Measurements from ENCODE around the gene NRL. TPM values are rescaled to one million over a fixed set of nuclear protein-coding genes. Genes with fewer than 3 reads are reported as not detected.

NRL gene
- total RNA-seq, 1 experiment from 2014 or later: 1.4 TPM

- TF ChIP-seq SIN3A (IDR thresholded peaks at IDR 0.05; ENCODE audit: borderline replicate concordance, insufficient read depth, low read depth, low read length): no peak
- no peak for TF ChIP-seq POLR2AphosphoS5 (IDR thresholded peaks at IDR 0.05; ENCODE audit: low read depth, low read length)
- TF ChIP-seq CTCF (IDR thresholded peaks at IDR 0.05): no peak
- TF ChIP-seq REST (IDR thresholded peaks at IDR 0.05; ENCODE audit: insufficient read depth in 1 of 2, low read depth in 2 of 2, low read length in 1 of 2): no peak
- Histone ChIP-seq H3K4me1 (ENCODE audit: control insufficient read depth, insufficient read depth, low read length) (peaks cover 8% of the 10 kb centered on the region), H3K9me3 (ENCODE audit: control insufficient read depth, insufficient read depth, low read depth, low read length) (no peaks in the 10 kb centered on the region), H3K27me3 (ENCODE audit: control insufficient read depth, insufficient read depth, low read length) (no peaks in the 10 kb centered on the region), H3K27ac (ENCODE audit: low read length) (no peak overlapping the region), H3K36me3 (ENCODE audit: control insufficient read depth, insufficient read depth, low read length) (no peaks in the 10 kb centered on the region; the same call in 1 of the 2 replicates), H3K4me3 (ENCODE audit: low read depth in 2 of 2, low read length in 2 of 2) (no peak overlapping the region)
- ChIA-PET CTCF (no interaction called here), POLR2A (no interaction called here)
- no TSS peak for BruUV-seq (replicated peaks)
- ATAC-seq (no peak), DNase-seq (ENCODE audit: low read depth, low spot score) (no peak)
- intact Hi-C loops (cut with micrococcal nuclease; ENCODE audit: unreplicated experiment): no loop called here
- in situ Hi-C loops (cut with HindIII; ENCODE audit: low pct_unique_long_range_greater_than_20kb, low sequenced_read_pairs): no loop called here
Observed at GRCh38 chr14:24132061-24132685, 17.4 kb upstream of the NRL start.

GRCh38 chr14:24131549-24131966 is 16.8 kb upstream of the NRL start:
- no TSS peak for BruUV-seq (replicated peaks)
- H3K9me3 ChIP-seq (ENCODE audit: control insufficient read depth, insufficient read depth, low read depth, low read length): no peaks in the 10 kb centered on the region
- no peaks in the 10 kb centered on the region for H3K27me3 ChIP-seq (ENCODE audit: control insufficient read depth, insufficient read depth, low read length)
- H3K4me3 ChIP-seq (ENCODE audit: low read depth in 2 of 2, low read length in 2 of 2): no peak overlapping the region
- peaks cover 6% of the 10 kb centered on the region for H3K4me1 ChIP-seq (ENCODE audit: control insufficient read depth, insufficient read depth, low read length)
- ATAC-seq (no peak), DNase-seq (ENCODE audit: low read depth, low spot score) (no peak)
- H3K27ac ChIP-seq (ENCODE audit: low read length): no peak overlapping the region
- intact Hi-C loops (cut with micrococcal nuclease; ENCODE audit: unreplicated experiment) (no loop called here), in situ Hi-C loops (cut with HindIII; ENCODE audit: low pct_unique_long_range_greater_than_20kb, low sequenced_read_pairs) (no loop called here)
- ChIA-PET CTCF (no interaction called here), POLR2A (no interaction called here)
- TF ChIP-seq CTCF (IDR thresholded peaks at IDR 0.05) (no peak), TCF7L2 (IDR thresholded peaks at IDR 0.05; ENCODE audit: low read depth, low read length) (no peak), REST (IDR thresholded peaks at IDR 0.05; ENCODE audit: insufficient read depth in 1 of 2, low read depth in 2 of 2, low read length in 1 of 2) (no peak), POLR2AphosphoS5 (IDR thresholded peaks at IDR 0.05; ENCODE audit: low read depth, low read length) (no peak), SIN3A (IDR thresholded peaks at IDR 0.05; ENCODE audit: borderline replicate concordance, insufficient read depth, low read depth, low read length) (no peak)
- no peaks in the 10 kb centered on the region; the same call in 1 of the 2 replicates for H3K36me3 ChIP-seq (ENCODE audit: control insufficient read depth, insufficient read depth, low read length)
